NCI-H1105 treated with DMSO at 0.1 percent for 48 hours (cell line): ENCODE data around the gene IL17C.
"Not testable (repeated sequence)": the region's sequence is repeated elsewhere in the genome, so short reads cannot be mapped to it uniquely, and the experiment has no call there.

ENCODE experiments used
- DNase-seq: peaks from one replicate; lab custom pipeline; 2025; lab: John Stamatoyannopoulos, UW

IL17C gene, protein sequence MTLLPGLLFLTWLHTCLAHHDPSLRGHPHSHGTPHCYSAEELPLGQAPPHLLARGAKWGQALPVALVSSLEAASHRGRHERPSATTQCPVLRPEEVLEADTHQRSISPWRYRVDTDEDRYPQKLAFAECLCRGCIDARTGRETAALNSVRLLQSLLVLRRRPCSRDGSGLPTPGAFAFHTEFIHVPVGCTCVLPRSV

DNA sequence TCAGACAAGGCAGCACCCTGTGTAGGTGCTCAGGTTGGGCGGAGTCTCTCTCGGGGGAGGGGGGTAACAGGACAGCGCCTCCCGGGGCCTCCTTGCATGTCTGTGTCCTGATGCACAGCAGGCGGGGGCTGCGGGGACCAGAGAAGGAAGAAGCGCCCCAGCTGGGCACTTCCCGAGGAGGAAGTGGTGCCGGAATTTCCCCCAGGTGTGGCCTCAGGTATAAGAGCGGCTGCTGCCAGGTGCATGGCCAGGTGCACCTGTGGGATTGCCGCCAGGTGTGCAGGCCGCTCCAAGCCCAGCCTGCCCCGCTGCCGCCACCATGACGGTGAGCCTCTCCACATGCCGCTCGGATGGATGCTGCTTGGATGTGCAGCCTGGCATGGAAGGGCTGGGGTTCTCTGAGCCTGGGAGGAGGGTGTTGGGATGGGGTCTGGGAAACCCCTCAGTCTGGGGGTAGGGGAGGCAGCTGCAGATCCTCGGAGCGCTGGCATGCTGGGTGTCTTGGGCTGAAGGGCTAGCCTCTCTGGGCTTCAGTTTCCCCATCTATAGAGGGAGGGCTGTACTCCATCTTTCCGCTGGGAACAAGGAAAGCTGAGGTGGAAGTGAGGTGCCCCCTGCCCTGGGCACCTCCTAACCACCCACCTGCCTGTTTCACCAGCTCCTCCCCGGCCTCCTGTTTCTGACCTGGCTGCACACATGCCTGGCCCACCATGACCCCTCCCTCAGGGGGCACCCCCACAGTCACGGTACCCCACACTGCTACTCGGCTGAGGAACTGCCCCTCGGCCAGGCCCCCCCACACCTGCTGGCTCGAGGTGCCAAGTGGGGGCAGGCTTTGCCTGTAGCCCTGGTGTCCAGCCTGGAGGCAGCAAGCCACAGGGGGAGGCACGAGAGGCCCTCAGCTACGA lies at the start of gene IL17C:
IL17C (plus strand) TSS at position 250 of the 908 bp plus-strand sequence; CDS start at position 320, 70 bp downstream.
- DNase-seq, result peak; percentile 69

DNA sequence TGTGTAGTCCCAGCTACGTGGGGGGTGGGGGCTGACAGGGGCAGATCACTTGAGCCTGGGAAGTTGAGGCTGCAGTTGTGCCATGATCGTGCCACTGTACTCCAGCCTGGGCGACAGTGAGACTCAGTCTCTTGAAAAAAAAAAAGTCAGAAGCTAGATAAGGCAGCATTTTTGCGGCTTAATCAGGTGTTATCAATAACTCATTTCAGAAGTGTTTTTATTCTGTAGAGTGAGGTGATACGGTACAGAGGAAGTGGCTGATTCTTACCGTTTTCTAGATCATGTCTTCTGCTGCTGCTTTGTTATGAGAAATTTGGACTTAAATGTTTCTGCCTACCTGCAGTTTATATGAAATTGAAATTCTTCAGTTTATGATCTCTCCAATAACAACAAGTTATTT lies 49.6 kb upstream of the IL17C start:
- no peak for DNase-seq

DNA sequence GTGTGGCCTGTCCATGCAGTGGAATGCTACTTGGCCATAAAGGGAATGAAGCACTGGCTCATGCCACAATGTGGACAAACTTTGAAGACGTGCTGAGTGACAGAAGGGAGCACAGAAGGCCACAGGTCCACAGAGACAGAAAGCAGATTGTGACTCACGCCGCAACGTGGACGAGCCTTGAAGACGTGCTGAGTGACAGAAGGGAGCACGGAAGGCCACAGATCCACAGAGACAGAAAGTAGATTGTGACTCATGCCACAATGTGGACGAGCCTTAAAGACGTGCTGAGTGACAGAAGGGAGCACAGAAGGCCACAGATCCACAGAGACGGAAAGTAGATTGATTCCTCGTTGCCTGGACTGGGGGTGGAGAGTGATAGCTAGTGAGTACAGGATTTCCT lies 48.9 kb upstream of the IL17C start:
- DNase-seq, result no peak

DNA sequence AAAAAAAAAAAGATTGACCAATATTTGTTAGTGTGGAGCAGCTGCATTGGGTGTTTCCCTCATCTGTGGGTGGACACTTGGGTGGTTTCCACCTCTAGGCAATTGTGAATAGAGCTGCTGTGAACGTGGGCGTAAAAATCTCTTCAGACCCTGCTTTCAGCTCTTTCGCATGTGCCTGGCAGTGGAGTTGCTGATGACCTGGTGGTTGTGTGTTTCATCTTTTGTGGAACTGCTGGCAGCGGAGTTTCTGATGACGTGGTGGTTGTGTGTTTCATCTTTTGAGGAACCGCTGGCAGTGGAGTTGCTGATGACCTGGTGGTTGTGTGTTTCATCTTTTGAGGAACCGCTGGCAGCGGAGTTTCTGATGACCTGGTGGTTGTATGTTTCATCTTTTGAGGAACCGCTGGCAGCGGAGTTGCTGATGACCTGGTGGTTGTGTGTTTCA lies 46.8 kb upstream of the IL17C start:
- no peak for DNase-seq

DNA sequence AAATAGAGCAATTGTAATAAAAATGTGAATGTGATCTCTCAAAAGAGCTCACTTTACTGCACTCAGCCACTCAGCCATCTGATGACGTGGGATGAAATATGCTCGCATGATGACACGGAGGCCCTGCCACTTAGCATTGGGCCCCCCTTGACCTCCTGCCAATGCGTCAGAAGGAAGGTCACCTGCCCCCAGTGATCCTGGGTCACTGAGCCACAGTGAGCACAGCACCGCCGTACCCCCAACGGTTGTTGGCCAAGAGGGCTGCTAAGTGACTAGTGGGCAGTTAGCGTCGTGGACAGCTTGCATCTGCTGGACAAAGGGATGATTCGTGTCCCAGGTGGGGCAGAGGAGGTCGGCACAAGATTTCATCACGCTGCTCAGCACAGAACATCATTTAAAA lies 45.3 kb upstream of the IL17C start:
- DNase-seq, result no peak

DNA sequence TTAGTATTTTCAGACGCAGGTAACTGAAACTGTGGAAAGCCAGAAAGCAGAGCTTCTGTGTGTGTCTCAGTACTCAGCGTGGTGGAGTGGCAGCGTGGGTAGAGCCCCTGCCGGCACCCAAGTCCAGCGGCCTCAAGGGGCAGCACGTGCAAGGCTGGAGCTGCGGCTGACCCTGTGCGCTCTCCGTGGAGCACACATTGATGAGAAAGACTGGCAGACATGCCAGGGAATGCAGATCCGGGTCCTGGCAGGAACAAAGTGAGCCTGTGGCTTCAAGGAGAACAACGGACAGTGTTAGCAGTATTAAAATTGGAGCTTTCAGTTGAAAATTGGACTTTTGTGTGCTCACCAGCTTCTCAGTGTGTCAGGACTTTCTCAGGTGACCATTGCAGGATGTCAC lies 44.9 kb upstream of the IL17C start:
- no peak for DNase-seq

DNA sequence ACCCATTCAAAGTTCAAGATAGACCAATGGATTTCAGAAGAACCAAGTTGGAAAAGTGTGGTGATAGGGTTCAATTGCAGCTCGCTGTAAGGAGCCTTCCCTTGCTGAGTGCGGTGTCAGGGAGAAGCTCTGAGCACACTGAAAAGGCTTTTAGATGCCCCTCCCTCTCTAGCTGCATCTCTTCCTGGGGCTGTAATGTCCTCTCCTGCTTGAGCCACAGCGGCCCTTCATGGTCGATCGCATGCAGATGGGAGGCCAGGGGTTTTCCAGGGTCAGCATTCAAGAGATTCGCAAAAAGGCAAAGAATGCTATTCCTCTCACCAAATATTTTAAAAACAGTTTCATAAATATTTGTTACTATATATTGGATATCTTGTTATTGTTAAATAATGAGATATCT lies 44.5 kb upstream of the IL17C start:
- no peak for DNase-seq

DNA sequence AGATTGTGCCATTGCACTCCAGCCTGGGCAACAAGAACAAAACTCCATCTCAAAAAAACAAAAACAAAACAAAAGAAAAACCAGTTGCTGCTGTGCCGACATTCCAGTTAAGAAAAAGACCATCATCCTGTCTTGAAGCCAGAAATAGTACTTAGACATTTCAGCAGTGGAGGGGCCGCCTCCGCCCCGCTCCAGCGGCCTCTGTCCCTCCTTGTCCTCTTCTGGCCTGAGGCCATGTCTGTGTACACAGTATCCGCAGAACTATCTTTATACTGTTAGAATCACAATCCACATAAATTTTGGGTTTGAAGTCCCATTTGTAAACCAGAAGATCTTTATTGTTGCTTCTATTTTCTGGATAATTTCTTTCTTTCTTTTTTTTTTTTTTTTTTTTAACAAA lies 43.3 kb upstream of the IL17C start:
- no peak for DNase-seq

DNA sequence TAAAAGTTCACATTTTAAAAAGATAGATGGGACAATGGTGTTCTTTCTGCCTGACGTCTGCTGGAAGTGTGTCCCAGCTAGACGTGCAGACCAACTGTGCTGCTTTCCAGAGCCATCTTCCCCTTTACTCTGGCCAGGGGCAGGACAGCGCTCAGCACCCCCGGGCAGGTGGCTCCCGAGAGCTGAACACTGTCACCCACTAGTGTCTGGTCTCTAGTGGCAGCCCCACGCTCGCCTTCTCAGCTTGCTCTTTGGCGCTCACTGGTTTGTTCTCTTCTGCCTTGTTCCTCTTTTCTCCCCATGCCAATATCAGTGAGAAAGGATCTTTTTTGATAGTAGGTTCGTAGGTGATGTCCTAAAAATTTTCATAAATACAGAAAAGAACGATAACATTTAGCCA lies 42.5 kb upstream of the IL17C start:
- no peak for DNase-seq

DNA sequence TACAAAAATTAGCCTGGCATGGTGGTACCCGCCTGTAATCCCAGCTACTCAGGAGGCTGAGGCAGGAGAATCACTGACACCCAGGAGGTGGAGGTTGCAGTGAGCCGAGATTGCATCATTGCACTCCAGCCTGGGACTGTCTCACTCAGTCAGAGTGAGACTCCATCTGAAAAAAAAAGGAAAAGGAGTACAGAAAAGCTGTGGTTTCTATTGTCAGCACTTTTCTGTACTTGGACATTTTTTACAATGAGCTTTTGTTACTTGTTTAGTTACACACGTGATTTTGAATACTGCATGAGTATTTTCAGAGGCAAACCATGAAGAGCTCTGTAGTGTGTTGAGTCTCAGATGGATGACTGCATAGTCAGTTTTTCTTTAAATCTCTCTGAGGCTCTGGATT lies 41.9 kb upstream of the IL17C start:
- DNase-seq, result no peak

DNA sequence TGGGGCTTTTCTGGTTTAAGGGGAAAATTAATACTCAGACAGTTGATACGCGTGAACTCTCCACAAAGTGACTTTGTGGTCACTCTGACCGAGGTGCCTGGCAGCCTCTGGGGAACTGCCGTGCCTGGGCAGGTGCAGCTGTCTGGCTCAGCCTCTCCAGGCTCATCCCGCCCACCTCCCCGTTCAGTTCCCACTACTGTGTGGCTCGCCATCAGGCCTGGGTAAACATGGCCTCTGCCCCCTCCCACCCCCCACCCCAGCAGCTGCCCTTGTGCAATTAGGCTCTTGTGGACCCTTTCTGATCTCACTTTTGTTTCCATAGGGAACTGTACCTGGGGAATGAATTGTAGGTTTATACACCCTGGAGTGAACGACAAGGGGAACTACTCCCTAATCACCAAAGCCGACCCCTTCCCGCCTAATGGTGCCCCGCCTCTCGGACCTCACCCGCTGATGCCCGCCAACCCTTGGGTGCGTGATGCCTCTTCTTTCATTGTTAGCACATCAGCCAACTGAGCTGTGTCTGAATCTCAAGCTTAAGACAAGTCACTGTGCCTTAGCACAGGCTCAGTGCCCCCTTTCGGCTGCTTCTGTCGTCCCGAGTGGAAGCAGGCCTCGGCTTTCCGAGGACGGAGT lies 40.4 kb upstream of the IL17C start:
- DNase-seq, result no peak

DNA sequence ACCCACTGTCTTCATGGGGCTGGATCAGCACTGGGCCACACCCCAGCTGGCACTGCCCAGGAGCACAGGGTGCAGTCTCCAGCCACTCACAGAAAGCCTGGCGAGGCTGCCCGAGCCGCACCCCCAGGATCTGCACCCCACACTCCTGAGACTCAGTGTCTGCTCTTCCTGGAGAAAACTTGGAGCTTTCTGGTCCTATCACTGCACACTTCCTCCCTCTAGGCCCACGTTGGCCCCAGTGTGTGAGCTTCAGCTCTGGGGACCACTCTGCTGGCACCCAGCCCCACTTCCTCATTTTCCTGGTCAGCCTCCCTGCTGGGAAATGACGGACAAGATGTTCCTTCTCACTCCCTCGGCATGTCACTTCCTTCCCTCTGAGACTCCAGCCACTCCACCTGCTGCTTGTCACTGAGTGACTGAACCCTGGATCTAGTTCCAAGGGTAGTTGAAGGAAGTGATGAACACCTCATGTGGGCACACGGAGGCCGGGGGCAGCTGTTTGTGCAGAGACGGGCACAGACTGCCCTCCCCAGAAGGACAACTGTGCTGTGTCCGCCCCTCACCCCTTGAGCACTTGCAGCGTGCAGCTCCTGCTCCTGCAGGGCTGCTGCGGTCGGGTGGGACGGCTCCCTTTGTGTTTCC lies 39.2 kb upstream of the IL17C start:
- DNase-seq, result no peak

DNA sequence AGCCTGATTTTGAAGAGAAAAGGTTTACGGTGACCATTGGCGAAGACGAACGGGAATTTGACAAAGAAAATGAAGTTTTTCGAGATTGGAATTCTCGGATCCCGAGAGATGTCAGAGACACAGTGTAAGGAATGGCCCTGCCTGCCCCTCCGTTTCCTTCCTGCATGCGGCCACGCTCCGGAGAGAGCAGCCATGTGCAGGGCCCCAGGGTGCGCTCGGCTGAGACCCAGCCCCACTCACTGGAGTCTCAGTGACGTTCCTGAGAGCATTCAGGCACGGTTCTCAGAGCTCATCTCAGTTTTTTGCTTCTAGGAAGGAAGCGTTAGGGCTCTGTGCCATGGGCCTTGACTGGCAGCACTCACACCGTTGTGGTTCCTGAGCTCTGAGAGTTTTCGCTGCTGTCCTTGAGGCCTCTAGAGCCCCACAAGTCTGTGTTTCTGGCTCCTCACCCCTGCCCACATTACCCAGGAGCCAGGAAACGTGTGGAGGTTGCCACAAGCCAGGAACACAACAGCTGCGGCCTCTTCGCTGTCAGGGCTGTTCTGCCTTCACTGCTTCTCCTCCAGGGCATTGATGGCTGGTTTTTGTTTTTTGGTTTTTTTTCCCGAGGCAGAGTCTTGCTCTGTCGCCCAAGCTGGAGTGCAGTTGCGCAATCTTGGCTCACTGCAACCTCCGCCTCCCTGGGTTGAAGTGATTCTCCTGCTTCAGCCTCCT lies 38.4 kb upstream of the IL17C start:
- DNase-seq, result no peak

DNA sequence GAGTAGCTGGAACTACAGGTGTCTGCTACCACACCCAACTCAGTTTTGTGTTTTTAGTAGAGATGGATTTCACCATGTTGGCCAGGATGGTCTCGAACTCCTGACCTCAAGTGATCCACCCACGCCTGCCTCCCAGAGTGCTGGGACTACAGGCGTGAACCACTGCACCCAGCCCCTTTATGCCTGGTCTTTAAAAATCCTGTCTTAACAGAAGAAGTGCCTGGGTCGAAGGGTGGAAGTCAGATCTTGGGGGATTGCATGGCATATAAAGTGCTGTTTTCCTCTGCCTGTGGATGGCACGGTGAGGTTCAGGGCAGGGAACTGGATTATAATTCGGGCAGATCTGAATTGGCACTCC lies 37.9 kb upstream of the IL17C start:
- no peak for DNase-seq

DNA sequence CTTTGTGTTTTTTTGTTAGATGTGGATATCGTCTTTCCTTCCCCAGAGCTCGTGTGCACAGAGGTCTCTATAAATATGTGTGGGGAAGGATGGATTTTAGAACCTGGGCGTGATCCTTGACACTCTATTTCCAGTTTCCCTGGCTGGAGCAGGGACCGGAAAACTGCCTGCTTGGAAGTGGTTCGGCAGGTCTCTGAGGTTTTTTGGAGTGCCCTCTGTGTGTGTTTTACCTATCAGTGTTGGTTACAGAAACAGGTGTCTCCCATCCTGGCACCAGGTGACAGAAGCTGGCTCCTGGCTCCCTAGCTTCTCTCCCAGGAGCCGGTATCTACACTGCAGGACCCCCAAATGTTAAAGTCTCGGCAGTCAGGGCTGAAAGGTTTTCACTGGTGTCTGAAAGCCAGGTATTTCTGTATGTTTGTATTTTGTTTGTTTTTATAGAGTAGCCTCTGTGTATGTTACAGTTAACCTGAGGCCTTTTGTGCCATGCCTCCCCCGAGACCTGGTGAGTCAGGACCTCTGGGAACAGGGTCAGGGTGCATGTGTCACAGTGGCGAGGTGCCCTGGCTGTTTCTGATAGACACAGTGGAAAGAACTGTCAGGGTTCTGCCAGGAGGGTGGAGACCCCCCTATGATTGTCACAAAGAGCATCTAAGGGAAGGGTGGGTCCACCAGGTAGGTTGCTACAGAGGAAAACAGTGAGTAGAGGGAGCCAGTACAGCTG lies 36.9 kb upstream of the IL17C start:
- DNase-seq, result no peak

DNA sequence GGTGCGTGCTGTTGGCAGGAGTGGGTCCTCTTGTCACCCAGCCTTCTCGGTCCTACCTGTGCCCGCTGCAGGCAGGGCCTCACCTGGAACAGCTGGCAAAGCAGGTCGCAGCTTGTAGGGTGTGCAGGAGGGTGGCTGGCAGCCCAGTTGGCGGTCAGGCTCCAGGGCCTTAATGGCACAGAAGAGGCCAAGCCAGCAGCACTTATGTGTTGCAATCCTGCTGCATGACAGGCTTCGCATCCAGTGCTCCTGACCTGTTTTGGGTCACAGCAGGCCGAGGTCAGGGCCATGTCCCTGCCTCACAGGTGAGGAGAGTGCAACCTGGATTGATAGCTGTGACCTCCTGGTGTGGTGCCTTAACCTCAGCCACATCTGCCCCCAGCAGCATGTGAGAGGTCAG lies 36.3 kb upstream of the IL17C start:
- no peak for DNase-seq

DNA sequence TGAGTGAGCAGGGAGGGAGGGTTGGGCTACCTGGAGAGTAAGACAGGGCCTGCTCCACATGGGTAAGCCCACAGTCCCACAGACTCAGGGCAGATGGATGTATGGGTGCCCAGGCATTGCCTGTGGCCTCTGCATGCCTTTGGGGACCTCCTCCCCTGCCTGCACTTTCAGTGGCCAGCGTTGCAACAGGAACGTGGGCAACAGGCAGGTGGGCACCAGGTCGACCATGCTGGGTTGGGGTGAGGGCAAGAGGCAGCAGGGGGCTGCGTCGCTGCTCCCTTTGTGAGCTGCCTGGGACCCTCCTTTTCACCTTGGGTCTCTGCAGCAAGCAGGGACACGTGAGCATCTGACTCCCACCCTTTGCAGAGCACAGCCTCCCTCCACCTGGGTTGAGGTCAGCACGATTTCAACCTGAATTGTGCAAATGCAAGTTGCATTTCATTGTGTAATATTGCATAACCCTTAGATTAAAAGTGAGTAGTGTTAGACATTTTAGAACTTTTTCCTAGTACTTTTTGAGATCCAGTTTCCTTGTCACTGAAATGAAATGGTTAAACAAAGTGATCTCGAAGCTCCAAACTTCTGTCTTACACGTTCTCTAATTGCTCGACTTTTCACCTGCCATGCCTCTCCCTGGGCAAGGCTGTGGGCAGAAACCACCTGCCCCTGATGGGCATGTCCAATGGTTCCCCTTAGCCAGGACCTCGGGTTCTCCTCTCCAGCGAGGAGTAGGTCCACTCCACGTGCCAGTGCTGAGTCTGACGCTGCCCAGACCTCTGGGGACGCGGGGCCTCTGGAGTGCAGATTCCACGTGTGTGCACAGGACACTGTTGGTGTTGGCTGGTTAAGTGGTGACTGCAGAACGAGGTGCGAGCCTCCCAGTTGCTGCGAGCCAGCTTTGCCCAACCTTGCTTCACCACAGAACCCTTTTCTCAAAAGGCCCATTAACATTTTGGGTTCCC lies 32.9 kb upstream of the IL17C start:
- DNase-seq, result no peak

DNA sequence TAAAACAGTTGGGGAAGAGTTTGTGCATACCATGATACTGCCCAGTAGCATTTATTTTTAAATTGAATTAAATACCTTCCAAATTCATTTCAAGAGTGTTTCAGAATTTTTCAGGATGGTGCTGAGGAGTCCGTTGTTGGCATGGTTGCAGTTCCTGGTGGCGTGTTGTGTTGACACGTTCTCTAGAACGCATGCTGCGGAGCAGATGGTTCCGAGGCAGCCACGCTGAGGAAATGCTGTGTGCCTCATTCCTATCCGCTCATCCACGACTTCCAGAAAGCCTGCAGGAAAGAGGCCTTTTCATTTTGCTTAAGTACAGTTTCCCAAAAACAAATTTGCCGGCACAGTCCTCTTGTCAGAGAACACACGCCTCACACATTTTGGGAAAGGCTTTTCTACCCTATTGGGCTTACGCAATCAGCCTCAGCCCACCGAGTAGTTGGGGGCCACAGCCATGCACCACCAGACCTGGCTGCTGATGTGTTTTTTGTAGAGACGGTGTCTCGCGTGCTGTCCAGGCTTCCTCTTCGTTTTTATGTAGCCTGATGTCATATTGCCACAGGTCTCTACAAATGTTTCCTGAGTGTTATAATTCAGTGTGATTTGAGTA lies 32.1 kb upstream of the IL17C start:
- no peak for DNase-seq

DNA sequence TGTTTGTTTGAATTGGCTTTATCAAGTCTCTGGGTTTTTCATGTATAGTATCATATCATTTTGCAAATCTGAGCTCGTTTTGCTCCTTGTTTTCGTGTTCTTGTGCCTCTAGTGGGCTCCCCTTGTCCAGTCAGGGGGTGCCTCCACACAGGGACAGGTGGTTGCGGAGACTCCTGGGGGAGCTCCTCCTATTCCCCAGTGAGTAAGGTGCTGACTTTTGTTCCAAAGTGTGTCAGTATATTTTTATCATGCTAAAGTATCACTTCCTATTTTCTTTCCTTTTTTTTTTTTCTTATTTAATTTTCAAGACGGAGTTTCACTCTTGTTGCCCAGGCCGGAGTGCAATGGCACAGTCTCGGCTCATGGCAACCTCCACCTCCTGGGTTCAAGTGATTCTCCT lies 30.3 kb upstream of the IL17C start:
- no peak for DNase-seq

DNA sequence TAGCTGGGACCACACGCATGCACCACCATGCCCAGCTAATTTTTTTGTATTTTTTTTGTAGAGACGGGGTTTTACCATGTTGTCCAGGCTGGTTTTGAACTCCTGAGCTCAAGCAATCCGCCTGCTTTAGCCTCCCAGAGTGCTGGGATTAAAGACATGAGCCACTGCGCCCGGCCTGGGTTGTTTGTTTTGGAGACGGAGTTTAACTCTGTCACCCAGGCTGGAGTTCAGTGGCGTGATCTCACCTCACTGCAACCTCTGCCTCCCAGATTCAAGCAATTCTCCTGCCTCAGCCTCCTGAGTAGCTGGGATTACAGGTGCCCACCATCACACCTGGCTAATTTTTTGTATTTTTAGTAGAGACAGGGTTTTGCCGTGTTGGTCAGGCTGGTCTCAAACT lies 28.9 kb upstream of the IL17C start:
- DNase-seq, result not testable (repeated sequence)
